HCEC 1CT (cell line): ENCODE measurements around the gene CXCL14.

Experiments used
- DNase-seq: peaks from one replicate; pipeline ENCODE4 v3.0.0-alpha.2; 2017

CXCL14 gene

GRCh38 chr5:135596157-135596763 lies 17.5 kb upstream of the CXCL14 start:
- DNase-seq: no peak

- DNase-seq: no peak
Observed at GRCh38 chr5:135594416-135594960, 15.7 kb upstream of the CXCL14 start.

GRCh38 chr5:135593886-135594285 lies 15.1 kb upstream of the CXCL14 start:
- no peak for DNase-seq

- no peak for DNase-seq
Observed at GRCh38 chr5:135593141-135593540, 14.3 kb upstream of the CXCL14 start.

GRCh38 chr5:135592312-135593045 lies 13.7 kb upstream of the CXCL14 start:
- no peak for DNase-seq

- DNase-seq: no peak
Observed at GRCh38 chr5:135591277-135591676, 12.5 kb upstream of the CXCL14 start.

- DNase-seq: no peak
Observed at GRCh38 chr5:135589152-135589551, 10.4 kb upstream of the CXCL14 start.

- DNase-seq: no peak
Observed at GRCh38 chr5:135587721-135588663, 9.2 kb upstream of the CXCL14 start.

- DNase-seq: no peak
Observed at GRCh38 chr5:135584918-135585317, 6.1 kb upstream of the CXCL14 start.

- DNase-seq: no peak
Observed at GRCh38 chr5:135584276-135584675, 5.5 kb upstream of the CXCL14 start.

- no peak for DNase-seq
Observed at GRCh38 chr5:135582099-135582781, 3.4 kb upstream of the CXCL14 start.

GRCh38 chr5:135578305-135578684 lies 496 bp downstream of the CXCL14 start:
- no peak for DNase-seq

GRCh38 chr5:135577421-135577820 lies 1.4 kb downstream of the CXCL14 start:
- no peak for DNase-seq

GRCh38 chr5:135576075-135576599 lies 2.7 kb downstream of the CXCL14 start:
- DNase-seq: no peak

GRCh38 chr5:135574493-135574892 lies 4.3 kb downstream of the CXCL14 start:
- no peak for DNase-seq

GRCh38 chr5:135571902-135572301 lies 6.9 kb downstream of the CXCL14 start:
- DNase-seq: no peak

- DNase-seq: no peak
Observed at GRCh38 chr5:135571066-135571609, 7.7 kb downstream of the CXCL14 start.

- DNase-seq: no peak
Observed at GRCh38 chr5:135570453-135570764, 8.4 kb downstream of the CXCL14 start.

- peak; percentile 14 for DNase-seq
Observed at GRCh38 chr5:135569755-135570452, 8.9 kb downstream of the CXCL14 start.

GRCh38 chr5:135568923-135569360 lies 9.8 kb downstream of the CXCL14 start:
- no peak for DNase-seq

- no peak for DNase-seq
Observed at GRCh38 chr5:135568246-135568645, 10.5 kb downstream of the CXCL14 start.

GRCh38 chr5:135567661-135568060 lies 11.1 kb downstream of the CXCL14 start:
- no peak for DNase-seq
